GM12878 (cell line): ENCODE measurements around the gene RNF223. TPM values are rescaled to one million over a fixed set of nuclear protein-coding genes. Genes with fewer than 3 reads are reported as not detected.
A peak's percentile ranks its signal among the peaks of the same experiment; 100 is the strongest.

Source experiments
- BRCA1 ChIP-seq: IDR thresholded peaks from 2 replicates; pipeline ENCODE4 v1.6.1; 2011; ENCODE audit warnings: low read depth, low read length, improper control_type of control experiment
- CEBPB ChIP-seq, 2 experiments: fragments of 150-350 bp in 1 of 2; IDR thresholded peaks; 2 replicates each; pipeline ENCODE4 v1.6.1; 2012 to 2014; ENCODE audit warnings: low read depth in 2 of 2, low read length in 2 of 2, borderline replicate concordance in 1 of 2, inconsistent platforms in 1 of 2
- CHD4 ChIP-seq: fragments of 200-600 bp; sonication (generic); IDR thresholded peaks from 2 replicates; pipeline ENCODE4 v1.6.1; 2016; ENCODE audit warnings: mild to moderate bottlenecking
- CREB1 ChIP-seq: IDR thresholded peaks from 2 replicates; pipeline ENCODE4 v1.6.1; 2012; ENCODE audit warnings: low read depth, mild to moderate bottlenecking, inconsistent platforms
- CTCF ChIP-seq, 3 experiments: IDR thresholded peaks in 2 of 3; conservative IDR thresholded peaks in 1 of 3; 2 replicates each; pipeline ENCODE4 v1.5.1; 2011; ENCODE audit warnings: low read depth in 3 of 3, low read length in 3 of 3, mild to moderate bottlenecking in 3 of 3, control low read depth in 2 of 3, moderate library complexity in 2 of 3, inconsistent platforms in 1 of 3, mixed read lengths in 1 of 3; ENCODE audit not compliant: control insufficient read depth in 2 of 3, insufficient read depth in 1 of 3; ENCODE audit errors: extremely low read depth in 1 of 3
- DPF2 ChIP-seq: fragments of 450-650 bp; IDR thresholded peaks from 2 replicates; pipeline ENCODE4 v1.6.1; 2017; ENCODE audit warnings: mild to moderate bottlenecking
- KAT2A ChIP-seq: conservative IDR thresholded peaks from 2 replicates; pipeline ENCODE4 v1.6.1; 2011; ENCODE audit warnings: low read depth, low read length; ENCODE audit not compliant: control insufficient read depth
- NFYA ChIP-seq: IDR thresholded peaks from 2 replicates; pipeline ENCODE4 v1.6.1; 2011; ENCODE audit warnings: low read depth, mild to moderate bottlenecking, low read length, improper control_type of control experiment, borderline replicate concordance
- POU2F2 ChIP-seq: IDR thresholded peaks from 3 replicates; pipeline ENCODE4 v1.6.1; 2011; ENCODE audit warnings: low read depth, mild to moderate bottlenecking, low read length, borderline replicate concordance
- SKIL ChIP-seq: fragments of 450-650 bp; IDR thresholded peaks from 2 replicates; pipeline ENCODE4 v1.6.1; 2017; ENCODE audit warnings: mild to moderate bottlenecking, low read depth, inconsistent platforms; ENCODE audit not compliant: poor library complexity, severe bottlenecking
- STAT1 ChIP-seq: fragments of 450-650 bp; conservative IDR thresholded peaks from 2 replicates; pipeline ENCODE4 v1.6.1; 2014; ENCODE audit warnings: antibody characterized with exemption, mild to moderate bottlenecking
- SUZ12 ChIP-seq: fragments of 200-600 bp; sonication (generic); IDR thresholded peaks from one replicate; pipeline ENCODE4 v1.6.1; 2018; ENCODE audit warnings: antibody characterized with exemption, mild to moderate bottlenecking; ENCODE audit not compliant: unreplicated experiment
- TCF12 ChIP-seq: IDR thresholded peaks from 2 replicates; pipeline ENCODE4 v1.6.1; 2011; ENCODE audit warnings: low read depth, mild to moderate bottlenecking, low read length
- USF1 ChIP-seq: IDR thresholded peaks from 2 replicates; pipeline ENCODE4 v1.6.1; 2011; ENCODE audit warnings: borderline replicate concordance, low read depth, mild to moderate bottlenecking, moderate library complexity, mixed read lengths, low read length; ENCODE audit not compliant: insufficient read depth; ENCODE audit errors: extremely low read length
- ZBED1 ChIP-seq: IDR thresholded peaks from 2 replicates; pipeline ENCODE4 v1.6.1; 2016; ENCODE audit warnings: borderline replicate concordance
- ZNF274 ChIP-seq: IDR thresholded peaks from one replicate; pipeline ENCODE4 v1.8.0; 2011; ENCODE audit not compliant: insufficient read length, insufficient read depth
- polyA plus RNA-seq, 11 experiments: library from polyadenylated mRNA; depleted of rRNA in 4 of 11; unstranded in 6 of 11; stranded (reverse) in 5 of 11; fragments of >200 nt; fragmentation: Nextera tagmentation in 4 of 11; fragmentation: Illumina TruSeq in 1 of 11; extraction: Ambion mirVana in 4 of 11; extraction: Trizol in 1 of 11; gene quantifications; 1 replicate in 1 of 11; 2 replicates in 10 of 11; pipeline versions ENCODE4 v1.2.1 to v1.2.3, GENCODE V29; 2011 to 2016; ENCODE audit warnings: inconsistent platforms in 2 of 11, missing spikeins in 2 of 11, low read depth in 1 of 11
- total RNA-seq, 4 experiments: library from RNA; depleted of rRNA in 3 of 4; stranded (reverse); fragments of >200 nt in 3 of 4; fragmentation: Illumina TruSeq in 1 of 4; extraction: Trizol in 1 of 4; gene quantifications; 2 replicates each; pipeline versions ENCODE4 v1.2.1 to v1.2.3, GENCODE V29; 2013 to 2021
- TF ChIP-seq, protein P1 (sequence below): IDR thresholded peaks from 2 replicates; pipeline ENCODE4 v1.6.1; 2011; ENCODE audit warnings: mild to moderate bottlenecking, low read depth, low read length, moderate library complexity; ENCODE audit not compliant: insufficient replicate concordance
- TF ChIP-seq, protein P2 (sequence below): fragments of 450-650 bp; IDR thresholded peaks from 2 replicates; pipeline ENCODE4 v1.6.1; 2016; ENCODE audit warnings: mild to moderate bottlenecking

Gene RNF223
- total and polyA plus RNA-seq, 10 of the 15 experiments (the other 5 are each of a cell fraction or from before 2014, with no cell fraction given): 0.06 TPM; not detected in 9

- TF ChIP-seq DPF2: peak; percentile 75
- TF ChIP-seq, protein P1, sequence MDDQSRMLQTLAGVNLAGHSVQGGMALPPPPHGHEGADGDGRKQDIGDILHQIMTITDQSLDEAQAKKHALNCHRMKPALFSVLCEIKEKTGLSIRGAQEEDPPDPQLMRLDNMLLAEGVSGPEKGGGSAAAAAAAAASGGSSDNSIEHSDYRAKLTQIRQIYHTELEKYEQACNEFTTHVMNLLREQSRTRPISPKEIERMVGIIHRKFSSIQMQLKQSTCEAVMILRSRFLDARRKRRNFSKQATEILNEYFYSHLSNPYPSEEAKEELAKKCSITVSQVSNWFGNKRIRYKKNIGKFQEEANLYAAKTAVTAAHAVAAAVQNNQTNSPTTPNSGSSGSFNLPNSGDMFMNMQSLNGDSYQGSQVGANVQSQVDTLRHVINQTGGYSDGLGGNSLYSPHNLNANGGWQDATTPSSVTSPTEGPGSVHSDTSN: no peak
- no peak for TF ChIP-seq BRCA1
- no peak for TF ChIP-seq TCF12
- no peak for TF ChIP-seq STAT1
- TF ChIP-seq POU2F2: no peak
- TF ChIP-seq USF1: no peak
- no peak for TF ChIP-seq CHD4
- TF ChIP-seq ZNF274: no peak
- TF ChIP-seq SUZ12: no peak
- TF ChIP-seq ZBED1: no peak
- no peak for TF ChIP-seq KAT2A
- TF ChIP-seq SKIL: no peak
- no peak for TF ChIP-seq CTCF (IDR thresholded peaks at IDR 0.05 in 2 of 3, conservative IDR thresholded peaks at IDR 0.05 in 1 of 3; ENCODE audit: control insufficient read depth in 2 of 3, extremely low read depth in 1 of 3, insufficient read depth in 1 of 3, low read depth in 3 of 3, low read length in 3 of 3)
- TF ChIP-seq, protein P2, sequence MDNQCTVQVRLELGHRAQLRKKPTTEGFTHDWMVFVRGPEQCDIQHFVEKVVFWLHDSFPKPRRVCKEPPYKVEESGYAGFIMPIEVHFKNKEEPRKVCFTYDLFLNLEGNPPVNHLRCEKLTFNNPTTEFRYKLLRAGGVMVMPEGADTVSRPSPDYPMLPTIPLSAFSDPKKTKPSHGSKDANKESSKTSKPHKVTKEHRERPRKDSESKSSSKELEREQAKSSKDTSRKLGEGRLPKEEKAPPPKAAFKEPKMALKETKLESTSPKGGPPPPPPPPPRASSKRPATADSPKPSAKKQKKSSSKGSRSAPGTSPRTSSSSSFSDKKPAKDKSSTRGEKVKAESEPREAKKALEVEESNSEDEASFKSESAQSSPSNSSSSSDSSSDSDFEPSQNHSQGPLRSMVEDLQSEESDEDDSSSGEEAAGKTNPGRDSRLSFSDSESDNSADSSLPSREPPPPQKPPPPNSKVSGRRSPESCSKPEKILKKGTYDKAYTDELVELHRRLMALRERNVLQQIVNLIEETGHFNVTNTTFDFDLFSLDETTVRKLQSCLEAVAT: no peak
- TF ChIP-seq CREB1: peak; percentile 86
- no peak for TF ChIP-seq NFYA
- TF ChIP-seq CEBPB (IDR thresholded peaks at IDR 0.05; ENCODE audit: borderline replicate concordance in 1 of 2, low read depth in 2 of 2, low read length in 2 of 2): no peak
Observed at GRCh38 chr1:1115786-1116700, 41.9 kb upstream of the RNF223 start, which contains the start of gene C1orf159 (continued).
